CD14-positive monocyte (primary cell): ENCODE data around the gene TBC1D4. TPM values are rescaled to one million over a fixed set of nuclear protein-coding genes. Genes with fewer than 3 reads are reported as not detected.

ENCODE experiments used
- DNase-seq, 3 donors: peaks; one replicate each; pipeline ENCODE4 v3.0.0-alpha.2; 2011 to 2022
- H2AFZ ChIP-seq: 2 replicates; pipeline ENCODE4 v1.6.0; 2012; ENCODE audit warnings: mild to moderate bottlenecking, low read depth, low read length, inconsistent platforms; ENCODE audit not compliant: insufficient read depth, poor library complexity, severe bottlenecking
- H3K27ac ChIP-seq, 2 donors: 1 replicate in 1 of 2; 2 replicates in 1 of 2; pipeline ENCODE4 v1.5.1; 2012 to 2013; ENCODE audit warnings: low read length in 2 of 2, control low read depth in 1 of 2, inconsistent platforms in 1 of 2, low read depth in 1 of 2, mild to moderate bottlenecking in 1 of 2
- H3K27me3 ChIP-seq, 2 donors: one replicate each; pipeline versions ENCODE4 v1.6.0 to v1.6.1; 2011 to 2013; ENCODE audit warnings: low read length in 2 of 2; ENCODE audit not compliant: control insufficient read depth in 2 of 2, insufficient read depth in 2 of 2
- H3K36me3 ChIP-seq, 2 donors: replicated peaks in 1 of 2; 1 replicate in 1 of 2; 2 replicates in 1 of 2; pipeline versions ENCODE4 v1.5.1 to v1.6.1; 2012 to 2013; ENCODE audit warnings: low read length in 2 of 2, control low read depth in 1 of 2, inconsistent platforms in 1 of 2, mild to moderate bottlenecking in 1 of 2; ENCODE audit not compliant: insufficient read depth in 2 of 2, control insufficient read depth in 1 of 2
- H3K4me1 ChIP-seq, 2 donors: 1 replicate in 1 of 2; 2 replicates in 1 of 2; pipeline versions ENCODE4 v1.5.1 to v1.6.1; 2012 to 2013; ENCODE audit warnings: low read length in 2 of 2, control low read depth in 1 of 2, inconsistent platforms in 1 of 2, mild to moderate bottlenecking in 1 of 2, moderate library complexity in 1 of 2; ENCODE audit not compliant: insufficient read depth in 2 of 2, control insufficient read depth in 1 of 2
- H3K4me2 ChIP-seq: replicated peaks from 2 replicates; pipeline ENCODE3; 2012; ENCODE audit warnings: low read length, moderate library complexity, mild to moderate bottlenecking; ENCODE audit not compliant: poor library complexity, severe bottlenecking; ENCODE audit errors: extremely low read depth
- H3K4me3 ChIP-seq, 3 experiments: fragments of 200-600 bp in 1 of 3; sonication (generic) in 1 of 3; replicated peaks in 1 of 3; 1 replicate in 2 of 3; 2 replicates in 1 of 3; pipeline ENCODE4 v1.5.1; 2011 to 2013; ENCODE audit warnings: low read length in 3 of 3, mild to moderate bottlenecking in 3 of 3, control low read depth in 2 of 3, low read depth in 2 of 3, inconsistent platforms in 1 of 3, moderate library complexity in 1 of 3
- H3K79me2 ChIP-seq: 2 replicates; pipeline ENCODE4 v1.6.0; 2012; ENCODE audit warnings: mild to moderate bottlenecking, control low read depth, inconsistent platforms, low read length, moderate library complexity; ENCODE audit not compliant: insufficient read depth
- H3K9ac ChIP-seq: 2 replicates; pipeline ENCODE4 v1.6.0; 2017; ENCODE audit warnings: low read length, mild to moderate bottlenecking; ENCODE audit not compliant: insufficient read depth, poor library complexity, severe bottlenecking
- H3K9me3 ChIP-seq, 2 donors: replicated peaks in 1 of 2; 1 replicate in 1 of 2; 2 replicates in 1 of 2; pipeline versions ENCODE4 v1.5.1 to v1.6.1; 2012 to 2013; ENCODE audit warnings: low read length in 2 of 2, control low read depth in 1 of 2; ENCODE audit not compliant: control insufficient read depth in 1 of 2, insufficient read depth in 1 of 2
- H4K20me1 ChIP-seq: 2 replicates; pipeline ENCODE4 v1.6.0; 2012; ENCODE audit warnings: mild to moderate bottlenecking, low read length, control low read depth, moderate library complexity; ENCODE audit not compliant: insufficient read depth
- H3K27ac Mint-ChIP-seq, 7 donors: one replicate each; pipeline ENCODE4 v1.8.0; 2020; ENCODE audit warnings: mild to moderate bottlenecking in 7 of 7, mixed read lengths in 7 of 7, moderate library complexity in 6 of 7, inconsistent platforms in 2 of 7
- H3K27me3 Mint-ChIP-seq, 3 donors: one replicate each; pipeline ENCODE4 v1.8.0; 2021 to 2022; ENCODE audit warnings: low read depth in 3 of 3, mild to moderate bottlenecking in 3 of 3, mixed read lengths in 3 of 3, moderate library complexity in 3 of 3, inconsistent platforms in 1 of 3
- H3K36me3 Mint-ChIP-seq, 2 donors: one replicate each; pipeline ENCODE4 v1.8.0; 2020; ENCODE audit warnings: mixed read lengths in 2 of 2, inconsistent platforms in 1 of 2, mild to moderate bottlenecking in 1 of 2
- H3K4me1 Mint-ChIP-seq: one replicate; pipeline ENCODE4 v1.8.0; 2020; ENCODE audit warnings: mild to moderate bottlenecking, mixed read lengths
- H3K4me3 Mint-ChIP-seq, 2 donors: one replicate each; pipeline ENCODE4 v1.8.0; 2020; ENCODE audit warnings: mild to moderate bottlenecking in 2 of 2, mixed read lengths in 2 of 2, moderate library complexity in 1 of 2
- H3K9me3 Mint-ChIP-seq, 7 donors: one replicate each; pipeline ENCODE4 v1.8.0; 2020 to 2022; ENCODE audit warnings: mixed read lengths in 7 of 7, mild to moderate bottlenecking in 6 of 7, moderate library complexity in 6 of 7, inconsistent platforms in 2 of 7
- CTCF ChIP-seq: fragments of 200-600 bp; IDR thresholded peaks from one replicate; pipeline ENCODE4 v1.8.0; 2022; ENCODE audit warnings: antibody characterized with exemption, mild to moderate bottlenecking
- WGBS: methylation state at CpG from one replicate; pipeline ENCODE4 v1.1.5; 2013; ENCODE audit warnings: missing lambda C conversion rate; ENCODE audit not compliant: insufficient coverage; 5-methylcytosine and 5-hydroxymethylcytosine counted together
- intact Hi-C, 2 donors: fragments of 100-400 bp; cut with micrococcal nuclease; formaldehyde crosslinking; loops; one replicate each; pipeline versions ENCODE4 v1.15.0 to v1.15.1; 2023
- polyA plus RNA-seq, 3 donors: library from polyadenylated mRNA; depleted of rRNA in 1 of 3; unstranded in 2 of 3; stranded (reverse) in 1 of 3; fragments of 300-500 nt in 2 of 3; fragments of >200 nt in 1 of 3; fragmentation: Illumina TruSeq in 2 of 3; gene quantifications; 1 replicate in 2 of 3; 2 replicates in 1 of 3; pipeline ENCODE4 v1.2.3, GENCODE V29; 2012 to 2021

TBC1D4 gene
- polyA plus RNA-seq, 3 donors = 2.0 to 6.7 (median 2.5) TPM

GRCh38 chr13:75390229-75390628, 91.7 kb downstream of the TBC1D4 start:
- Histone ChIP-seq H4K20me1 (no peaks in the 10 kb centered on the region), H3K4me1 (peaks cover 5 to 6% of the 10 kb centered on the region in 2 donors), H3K4me2 (no peak overlapping the region), H2AFZ (no peak overlapping the region), H3K27ac (no peak overlapping the region), H3K79me2 (no peaks in the 10 kb centered on the region), H3K9me3 (no peaks in the 10 kb centered on the region), H3K4me3 (no peak overlapping the region), H3K27me3 (no peaks in the 10 kb centered on the region), H3K9ac (no peak overlapping the region), H3K36me3 (no peaks in the 10 kb centered on the region)
- H3K4me3 Mint-ChIP-seq = no peak overlapping the region
- H3K27ac Mint-ChIP-seq = no peak overlapping the region
- intact Hi-C loops = no loop called here
- DNase-seq = no peak
- no peaks in the 10 kb centered on the region for H3K9me3 Mint-ChIP-seq
- 100% methylated on average over 2 of the region's 5 CpGs for WGBS
- H3K4me1 Mint-ChIP-seq = peaks cover 8% of the 10 kb centered on the region
- H3K36me3 Mint-ChIP-seq = no peaks in the 10 kb centered on the region
- H3K27me3 Mint-ChIP-seq = peaks cover 0 to 1% (median 1%) of the 10 kb centered on the region in 3 donors
- TF ChIP-seq CTCF = no peak

- Histone ChIP-seq H4K20me1 (no peaks in the 10 kb centered on the region), H3K4me1 (no peaks in the 10 kb centered on the region), H3K4me2 (no peak overlapping the region), H3K27me3 (no peaks in the 10 kb centered on the region), H3K9me3 (no peaks in the 10 kb centered on the region), H3K79me2 (no peaks in the 10 kb centered on the region), H2AFZ (no peak overlapping the region), H3K9ac (no peak overlapping the region), H3K36me3 (no peaks in the 10 kb centered on the region), H3K27ac (no peak overlapping the region), H3K4me3 (no peak overlapping the region)
- no peak overlapping the region for H3K27ac Mint-ChIP-seq
- DNase-seq = no peak
- WGBS = no CpG with 5 or more reads among the region's 1 CpG
- no peak overlapping the region for H3K4me3 Mint-ChIP-seq
- intact Hi-C loops = no loop called here
- no peaks in the 10 kb centered on the region for H3K36me3 Mint-ChIP-seq
- TF ChIP-seq CTCF = no peak
- peaks cover 3% of the 10 kb centered on the region for H3K4me1 Mint-ChIP-seq
- no peaks in the 10 kb centered on the region for H3K9me3 Mint-ChIP-seq
- H3K27me3 Mint-ChIP-seq = peaks cover 0 to 1% (median 1%) of the 10 kb centered on the region in 3 donors
These were observed 96.3 kb downstream of the TBC1D4 start for GRCh38 chr13:75385708-75386083.
